Bronchial epithelial cell (primary cell): ENCODE results near the gene SPINT2. TPM values are rescaled to one million over a fixed set of nuclear protein-coding genes. Genes with fewer than 3 reads are reported as not detected.
"Not testable (repeated sequence)": the region's sequence is repeated elsewhere in the genome, so short reads cannot be mapped to it uniquely, and the experiment has no call there.

Experiments
- DNase-seq: peaks from one replicate; pipeline ENCODE4 v3.0.0-alpha.2; 2010; ENCODE audit warnings: low read depth
- FAIRE-seq: peaks from 2 replicates; lab custom pipeline; 2011; peaks lifted over from hg19 to GRCh38; lab: Jason Lieb, UNC
- H3K27me3 ChIP-seq: 2 replicates; pipeline ENCODE4 v1.5.1; 2011; ENCODE audit warnings: low read length; ENCODE audit not compliant: control insufficient read depth, insufficient read depth
- H3K36me3 ChIP-seq: 2 replicates; pipeline ENCODE4 v1.5.1; 2011; ENCODE audit warnings: low read length; ENCODE audit not compliant: control insufficient read depth, insufficient read depth
- H3K4me3 ChIP-seq: 2 replicates; pipeline ENCODE4 v1.5.1; 2011; ENCODE audit warnings: mild to moderate bottlenecking, low read depth, low read length, control low read depth
- total RNA-seq: library from RNA; depleted of rRNA; stranded (reverse); fragments of >200 nt; gene quantifications from 2 replicates; pipeline ENCODE4 v1.2.1, GENCODE V29; 2014
- TF ChIP-seq, protein P1 (sequence below): IDR thresholded peaks from 2 replicates; pipeline ENCODE4 v1.5.1; 2011; ENCODE audit warnings: mild to moderate bottlenecking, moderate library complexity, low read length, control low read depth, inconsistent platforms; ENCODE audit not compliant: insufficient read depth, severe bottlenecking

Gene SPINT2
- total RNA-seq, 1 donor from 2014 or later = 1,057 TPM

DNA sequence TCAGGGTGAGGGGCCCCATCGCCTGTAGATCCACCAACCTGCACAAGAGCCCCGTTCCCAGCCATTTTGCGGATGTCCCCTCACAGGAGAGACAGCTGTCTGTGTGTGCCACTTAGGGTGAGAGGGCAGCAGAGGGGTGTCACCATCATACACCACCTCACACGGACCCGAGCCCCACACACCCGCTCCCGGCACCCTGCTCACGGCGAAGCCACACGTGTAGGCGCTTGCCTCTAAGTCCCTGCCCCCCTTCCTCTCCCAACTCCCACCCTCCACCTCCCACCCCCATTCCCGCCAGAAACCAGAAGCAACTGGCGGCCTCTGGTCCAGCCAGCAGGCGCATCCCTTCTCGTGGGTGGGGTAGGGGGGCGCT is 36.4 kb upstream of the SPINT2 start:
- DNase-seq (no peak), FAIRE-seq (no peak)

DNA sequence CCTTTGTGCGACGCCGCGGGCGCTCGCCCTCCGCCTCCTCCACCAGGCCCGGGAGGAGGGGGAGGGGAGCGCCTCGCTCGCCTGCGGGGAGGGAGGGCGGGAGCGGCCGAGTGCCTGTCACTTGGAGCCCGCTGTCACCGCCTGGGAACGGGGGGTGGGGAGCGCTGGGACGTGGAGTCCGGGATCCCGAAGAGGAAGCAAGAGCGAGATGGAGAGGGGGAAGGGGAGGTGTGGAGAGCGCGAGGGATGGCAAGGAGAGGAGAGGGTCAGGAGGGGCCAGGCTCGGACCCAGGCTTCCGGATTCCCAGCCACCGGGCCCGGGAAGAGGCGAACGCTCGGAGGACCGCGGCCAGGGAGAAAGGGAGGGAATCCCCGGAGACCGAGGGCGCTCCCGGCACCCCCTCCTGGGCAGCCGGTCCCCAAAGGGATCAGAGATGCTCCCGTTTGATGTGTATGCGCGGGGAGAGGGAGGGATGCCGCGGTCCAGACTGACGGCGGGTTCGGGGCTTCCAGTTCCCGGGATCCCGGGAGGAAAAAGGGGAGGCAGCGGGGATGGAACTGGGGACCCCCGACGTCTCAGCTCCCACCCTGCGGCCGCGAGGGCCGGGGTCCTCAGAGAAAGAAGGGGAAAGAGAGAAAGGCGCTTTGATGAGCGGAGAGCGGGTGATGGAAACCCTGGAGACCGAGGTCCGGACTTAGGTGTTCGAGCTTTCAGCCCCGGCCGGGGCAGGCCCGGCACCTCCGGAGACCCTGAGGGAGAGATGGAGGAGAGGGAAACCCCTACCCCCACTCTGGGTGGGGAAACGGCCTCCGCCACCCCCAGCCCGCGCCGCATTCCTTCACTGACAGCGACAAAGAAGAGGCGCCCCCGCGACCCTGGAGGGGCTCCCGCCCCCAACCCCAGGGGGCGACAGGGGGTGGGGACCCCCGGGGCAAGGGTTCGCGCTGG is 35.6 kb upstream of the SPINT2 start:
- FAIRE-seq (no peak), DNase-seq (no peak)
- Histone ChIP-seq H3K36me3 (no peaks in the 10 kb centered on the region), H3K27me3 (peaks cover 3% of the 10 kb centered on the region), H3K4me3 (no peak overlapping the region)
- TF ChIP-seq, protein P1, sequence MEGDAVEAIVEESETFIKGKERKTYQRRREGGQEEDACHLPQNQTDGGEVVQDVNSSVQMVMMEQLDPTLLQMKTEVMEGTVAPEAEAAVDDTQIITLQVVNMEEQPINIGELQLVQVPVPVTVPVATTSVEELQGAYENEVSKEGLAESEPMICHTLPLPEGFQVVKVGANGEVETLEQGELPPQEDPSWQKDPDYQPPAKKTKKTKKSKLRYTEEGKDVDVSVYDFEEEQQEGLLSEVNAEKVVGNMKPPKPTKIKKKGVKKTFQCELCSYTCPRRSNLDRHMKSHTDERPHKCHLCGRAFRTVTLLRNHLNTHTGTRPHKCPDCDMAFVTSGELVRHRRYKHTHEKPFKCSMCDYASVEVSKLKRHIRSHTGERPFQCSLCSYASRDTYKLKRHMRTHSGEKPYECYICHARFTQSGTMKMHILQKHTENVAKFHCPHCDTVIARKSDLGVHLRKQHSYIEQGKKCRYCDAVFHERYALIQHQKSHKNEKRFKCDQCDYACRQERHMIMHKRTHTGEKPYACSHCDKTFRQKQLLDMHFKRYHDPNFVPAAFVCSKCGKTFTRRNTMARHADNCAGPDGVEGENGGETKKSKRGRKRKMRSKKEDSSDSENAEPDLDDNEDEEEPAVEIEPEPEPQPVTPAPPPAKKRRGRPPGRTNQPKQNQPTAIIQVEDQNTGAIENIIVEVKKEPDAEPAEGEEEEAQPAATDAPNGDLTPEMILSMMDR = no peak

More for the DNA sequence above, 36.4 kb upstream of the SPINT2 start:
- Histone ChIP-seq H3K27me3 (peaks cover 3% of the 10 kb centered on the region), H3K36me3 (no peaks in the 10 kb centered on the region), H3K4me3 (no peak overlapping the region)
- TF ChIP-seq, protein P1 = no peak

DNA sequence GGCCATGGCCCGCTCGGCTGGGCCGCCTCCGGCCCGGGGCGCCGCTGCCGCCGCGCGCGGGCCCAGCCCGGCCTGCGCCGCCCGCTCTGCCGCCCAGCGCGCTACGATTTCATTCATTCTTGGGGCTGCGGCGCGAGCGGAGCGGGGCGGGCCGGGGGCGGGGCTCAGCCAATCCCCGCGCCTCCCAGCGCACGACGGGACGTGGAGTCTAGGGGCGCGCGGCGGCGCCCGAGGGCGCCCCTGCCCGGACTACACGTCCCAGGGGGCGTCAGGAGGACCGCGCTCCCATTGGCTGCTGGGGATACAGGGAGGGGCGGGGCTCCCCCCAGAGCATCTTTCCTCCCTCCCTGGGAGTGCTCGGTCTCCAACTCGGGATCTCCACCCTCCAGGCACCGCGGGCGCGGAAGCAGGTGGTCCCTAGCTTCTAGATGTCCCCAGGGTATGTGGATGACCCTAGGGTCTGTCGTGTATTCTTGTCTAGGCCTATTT is 34.7 kb upstream of the SPINT2 start:
- Histone ChIP-seq H3K4me3 (no peak overlapping the region), H3K27me3 (peaks cover 3% of the 10 kb centered on the region), H3K36me3 (no peaks in the 10 kb centered on the region)
- peak; percentile 43 for DNase-seq
- FAIRE-seq = no peak
- TF ChIP-seq, protein P1 = no peak

DNA sequence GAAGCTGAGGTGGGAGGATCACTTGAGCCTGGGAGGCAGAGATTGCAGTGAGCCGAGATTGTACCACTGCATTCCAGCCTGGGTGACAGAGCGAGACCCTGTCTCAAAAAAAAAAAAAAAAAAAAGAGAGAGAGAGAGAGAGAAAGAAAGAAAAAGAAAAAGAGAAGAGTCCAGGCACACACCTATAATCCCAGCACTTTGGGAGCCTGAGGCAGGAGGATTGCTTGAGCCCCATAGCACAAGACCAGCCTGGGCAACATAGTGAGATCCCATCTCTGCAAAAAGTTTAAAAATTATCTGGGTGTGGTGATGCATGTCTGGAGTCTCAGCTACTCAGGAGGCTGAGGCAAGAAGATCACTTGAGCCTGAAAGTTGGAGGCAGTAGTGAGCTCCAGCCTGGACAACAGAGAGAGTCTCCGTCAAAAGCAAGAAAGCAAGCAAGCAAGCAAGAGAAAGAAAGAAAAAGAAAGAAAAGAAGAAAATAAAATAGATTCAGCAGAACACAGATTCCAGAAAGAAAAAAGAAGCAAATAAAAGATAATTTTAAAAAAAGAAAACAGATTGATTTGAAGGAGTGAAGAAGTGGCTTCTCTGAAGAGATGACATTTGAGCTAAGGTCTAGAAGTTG is 33.8 kb upstream of the SPINT2 start:
- H3K27me3 ChIP-seq = not testable (repeated sequence)

DNA sequence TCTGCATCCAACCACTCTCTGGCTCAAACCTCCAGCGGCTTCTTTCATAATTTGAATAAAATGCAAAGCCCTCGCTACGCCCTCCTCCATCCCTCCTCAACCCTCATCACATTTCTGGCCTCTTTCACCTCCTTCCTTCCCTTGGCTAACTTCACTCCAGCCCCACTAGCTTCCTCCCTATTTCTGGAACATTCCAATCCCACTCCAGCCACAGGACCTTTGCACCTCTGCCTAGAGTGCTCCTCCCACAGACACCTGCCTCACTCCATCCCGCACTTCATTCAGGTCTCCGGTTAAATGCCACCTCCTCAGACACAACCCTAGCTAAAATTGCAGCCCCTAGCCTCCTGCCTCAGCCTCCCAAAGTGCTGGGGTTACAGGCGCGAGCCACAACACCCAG is 32.5 kb upstream of the SPINT2 start:
- Histone ChIP-seq H3K27me3 (peaks cover 3% of the 10 kb centered on the region), H3K4me3 (no peak overlapping the region), H3K36me3 (no peaks in the 10 kb centered on the region)
- TF ChIP-seq, protein P1 = no peak
- FAIRE-seq (no peak), DNase-seq (no peak)

More for the DNA sequence above, 33.8 kb upstream of the SPINT2 start:
- H3K4me3 ChIP-seq, FAIRE-seq, DNase-seq, H3K36me3 ChIP-seq: not testable (repeated sequence)

DNA sequence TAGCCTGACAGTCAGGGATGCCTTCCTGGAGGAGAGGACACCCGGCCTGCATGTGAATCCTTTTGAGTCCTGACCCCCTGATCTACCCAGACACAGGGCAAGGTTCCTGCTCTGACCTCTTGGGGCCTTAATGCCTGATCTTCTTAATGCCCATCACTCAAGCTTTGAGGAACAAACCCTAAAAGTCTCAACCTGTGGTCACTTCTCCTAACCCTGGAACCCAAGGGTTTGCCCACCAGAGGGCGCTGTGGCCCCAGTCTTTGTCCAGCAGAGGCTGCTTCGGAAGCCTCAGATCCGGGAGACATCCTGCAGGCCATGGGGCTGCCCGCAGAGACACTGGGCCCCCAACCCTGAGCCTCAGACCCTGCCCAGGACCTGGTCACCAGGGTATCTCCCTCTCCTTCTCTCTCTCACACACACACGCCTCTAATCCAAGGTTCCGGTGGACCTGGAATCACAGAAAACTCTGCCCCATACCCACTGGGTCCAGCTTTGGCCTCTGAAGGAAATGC is 30.6 kb upstream of the SPINT2 start:
- no peaks in the 10 kb centered on the region for H3K36me3 ChIP-seq
- TF ChIP-seq, protein P1 = peak; percentile 85
- peaks cover 2% of the 10 kb centered on the region for H3K27me3 ChIP-seq
- DNase-seq (peak; percentile 47), FAIRE-seq (no peak)
- no peak overlapping the region for H3K4me3 ChIP-seq
